HG03457 (cell line): ENCODE measurements around the gene C19orf53.
"Not testable (repeated sequence)": the region's sequence is repeated elsewhere in the genome, so short reads cannot be mapped to it uniquely, and the experiment has no call there.

Experiments
- ATAC-seq: cut with Tn5 transposase; IDR thresholded peaks from one replicate; pipeline ENCODE4 v1.9.1; 2021; ENCODE audit warnings: moderate number of reproducible peaks; ENCODE audit not compliant: unreplicated experiment

C19orf53 gene

GRCh38 chr19:13774217-13775191 lies at the start of gene C19orf53:
Gene C19orf53, plus strand, starts transcription at chr19:13774456. Its CDS starts 22 bp downstream, at chr19:13774478.
- ATAC-seq, result peak; percentile 59

- no peak for ATAC-seq
These were observed 47.9 kb upstream of the C19orf53 start for GRCh38 chr19:13726323-13726722.

GRCh38 chr19:13727798-13728197 lies 46.5 kb upstream of the C19orf53 start:
- no peak for ATAC-seq

- no peak for ATAC-seq
These were observed 44.4 kb upstream of the C19orf53 start for GRCh38 chr19:13729859-13730258.

- peak; percentile 84 for ATAC-seq
These were observed 42.9 kb upstream of the C19orf53 start for GRCh38 chr19:13731147-13731964.

- no peak for ATAC-seq
These were observed 41.9 kb upstream of the C19orf53 start for GRCh38 chr19:13732337-13732736.

- ATAC-seq, result no peak
These were observed 39.5 kb upstream of the C19orf53 start for GRCh38 chr19:13734751-13735150.

- ATAC-seq, result no peak
These were observed 36.2 kb upstream of the C19orf53 start for GRCh38 chr19:13738073-13738472.

GRCh38 chr19:13741893-13742292 lies 32.4 kb upstream of the C19orf53 start:
- ATAC-seq, result no peak

- ATAC-seq, result no peak
These were observed 31.5 kb upstream of the C19orf53 start for GRCh38 chr19:13742756-13743155.

GRCh38 chr19:13744174-13744573 lies 30.1 kb upstream of the C19orf53 start:
- no peak for ATAC-seq

- no peak for ATAC-seq
These were observed 27.2 kb upstream of the C19orf53 start for GRCh38 chr19:13747098-13747453.

- no peak for ATAC-seq
These were observed 26.0 kb upstream of the C19orf53 start for GRCh38 chr19:13748169-13748828.

GRCh38 chr19:13751436-13751835 lies 22.8 kb upstream of the C19orf53 start:
- ATAC-seq, result no peak

GRCh38 chr19:13753622-13754021 lies 20.6 kb upstream of the C19orf53 start:
- not testable (repeated sequence) for ATAC-seq

- ATAC-seq, result no peak
These were observed 18.0 kb upstream of the C19orf53 start for GRCh38 chr19:13756210-13756609.

GRCh38 chr19:13757805-13758772 lies 16.2 kb upstream of the C19orf53 start:
- ATAC-seq, result no peak

- no peak for ATAC-seq
These were observed 15.5 kb upstream of the C19orf53 start for GRCh38 chr19:13758795-13759194.

- no peak for ATAC-seq
These were observed 12.8 kb upstream of the C19orf53 start for GRCh38 chr19:13761423-13761822.

- no peak for ATAC-seq
These were observed 11.5 kb upstream of the C19orf53 start for GRCh38 chr19:13762635-13763235.
